HEK293 (cell line): Measurements from ENCODE around the gene YWHAG.
"Not testable (repeated sequence)": the region's sequence is repeated elsewhere in the genome, so short reads cannot be mapped to it uniquely, and the experiment has no call there.

Experiments used
- CTCF ChIA-PET: fragments of 350-600 bp; formaldehyde crosslinking; extraction: SDS; loops from one replicate; lab custom pipeline; 2021; ENCODE audit warnings: antibody characterized with exemption; lab: Yijun Ruan, JAX
- POLR2A ChIA-PET: fragments of 300-600 bp; formaldehyde crosslinking; extraction: SDS; loops from one replicate; lab custom pipeline; 2020; ENCODE audit warnings: antibody characterized with exemption, inconsistent platforms; lab: Yijun Ruan, JAX
- H3K27ac ChIP-seq: fragments of 200-500 bp; sonication (Bioruptor generic); 2 replicates; pipeline ENCODE4 v1.5.1; 2014; ENCODE audit warnings: low read depth, low read length, control low read depth, inconsistent platforms; ENCODE audit errors: extremely low read depth
- H3K36me3 ChIP-seq, 2 experiments: fragments of 200-500 bp in 1 of 2; sonication (Bioruptor generic) in 1 of 2; 1 replicate in 1 of 2; 2 replicates in 1 of 2; pipeline ENCODE4 v1.5.1; 2014 to 2017; ENCODE audit warnings: inconsistent platforms in 2 of 2, low read length in 2 of 2; ENCODE audit not compliant: control insufficient read depth in 2 of 2, insufficient read depth in 1 of 2
- H3K4me1 ChIP-seq: fragments of 200-500 bp; sonication (Bioruptor generic); 2 replicates; pipeline ENCODE4 v1.5.1; 2014; ENCODE audit warnings: mild to moderate bottlenecking, low read length, inconsistent platforms; ENCODE audit not compliant: control insufficient read depth, insufficient read depth
- H3K4me3 ChIP-seq: 2 replicates; pipeline ENCODE4 v1.5.1; 2011; ENCODE audit warnings: low read depth, mild to moderate bottlenecking, control low read depth, low read length, moderate library complexity
- H3K9me3 ChIP-seq: fragments of 200-500 bp; sonication (Bioruptor generic); 2 replicates; pipeline ENCODE4 v1.5.1; 2014; ENCODE audit warnings: low read depth, low read length, inconsistent platforms; ENCODE audit not compliant: control insufficient read depth, insufficient read depth
- ZFP69B ChIP-seq: fragments of 450-650 bp; formaldehyde crosslinking; IDR thresholded peaks from 2 replicates; pipeline ENCODE4 v1.5.1; 2016; ENCODE audit warnings: missing biosample characterization, missing genetic modification characterization
- ZNF121 ChIP-seq: fragments of 450-650 bp; formaldehyde crosslinking; IDR thresholded peaks from 2 replicates; pipeline ENCODE4 v1.5.1; 2016; ENCODE audit warnings: missing biosample characterization, missing genetic modification characterization
- ZNF514 ChIP-seq: fragments of 450-650 bp; formaldehyde crosslinking; IDR thresholded peaks from 2 replicates; pipeline ENCODE4 v1.5.1; 2016; ENCODE audit warnings: missing biosample characterization, missing genetic modification characterization
- ZNF660 ChIP-seq: fragments of 450-650 bp; IDR thresholded peaks from 2 replicates; pipeline ENCODE4 v1.5.1; 2018; ENCODE audit warnings: missing biosample characterization, mild to moderate bottlenecking, missing genetic modification characterization
- ZNF664 ChIP-seq: fragments of 450-650 bp; formaldehyde crosslinking; IDR thresholded peaks from 2 replicates; pipeline ENCODE4 v1.5.1; 2016; ENCODE audit warnings: missing biosample characterization, missing genetic modification characterization
- TF ChIP-seq, protein P1 (sequence below): fragments of 450-650 bp; IDR thresholded peaks from 2 replicates; pipeline ENCODE4 v1.5.1; 2018; ENCODE audit warnings: missing biosample characterization, mild to moderate bottlenecking, missing genetic modification characterization
- TF ChIP-seq, protein P2 (sequence below): fragments of 450-650 bp; formaldehyde crosslinking; conservative IDR thresholded peaks from 2 replicates; pipeline ENCODE4 v1.5.1; 2016; ENCODE audit warnings: low read depth, missing biosample characterization, missing genetic modification characterization
- TF ChIP-seq, protein P3 (sequence below): fragments of 450-650 bp; formaldehyde crosslinking; IDR thresholded peaks from 2 replicates; pipeline ENCODE4 v1.5.1; 2017; ENCODE audit warnings: missing biosample characterization, missing genetic modification characterization
- TF ChIP-seq, protein P4 (sequence below): fragments of 450-650 bp; formaldehyde crosslinking; IDR thresholded peaks from 2 replicates; pipeline ENCODE4 v1.5.1; 2016; ENCODE audit warnings: missing biosample characterization, missing genetic modification characterization
- TF ChIP-seq, protein P5 (sequence below): fragments of 450-650 bp; formaldehyde crosslinking; IDR thresholded peaks from 2 replicates; pipeline ENCODE4 v1.5.0; 2017; ENCODE audit warnings: missing biosample characterization, missing genetic modification characterization, borderline replicate concordance

Gene YWHAG

DNA sequence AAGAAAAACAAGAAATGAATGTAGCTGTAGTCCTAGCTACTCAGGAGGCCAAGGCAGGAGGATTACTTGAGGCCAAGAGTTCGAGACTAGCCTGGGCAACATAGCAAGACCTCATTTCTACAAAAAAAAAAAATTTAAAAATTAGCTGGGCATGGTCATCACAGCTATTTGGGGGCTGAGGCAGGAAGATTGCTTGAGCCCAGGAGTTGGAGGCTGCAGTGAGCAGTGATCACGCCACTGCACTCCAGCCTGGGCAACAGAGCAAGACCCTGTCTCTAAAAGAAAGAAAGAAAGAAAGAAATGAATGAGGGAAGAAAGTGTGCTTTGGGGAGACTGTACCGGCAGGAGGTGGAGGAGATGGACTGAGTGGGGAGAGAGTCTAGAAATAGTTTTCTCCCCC lies 5.0 kb upstream of the YWHAG start:
- H3K36me3 ChIP-seq, H3K9me3 ChIP-seq, H3K4me1 ChIP-seq, H3K4me3 ChIP-seq, H3K27ac ChIP-seq: not testable (repeated sequence)
- CTCF ChIA-PET = interaction anchor here (0.5 kb wide), 1 partner anchor 1513 kb away, joined by 5 read pairs; no protein-coding TSS in a partner anchor
- TF ChIP-seq ZNF121 = peak; percentile 89
- POLR2A ChIA-PET = interaction anchor here (1.3 kb wide), 2 partner anchors 10 to 13 kb away, joined by 3 to 12 read pairs; no protein-coding TSS in a partner anchor

DNA sequence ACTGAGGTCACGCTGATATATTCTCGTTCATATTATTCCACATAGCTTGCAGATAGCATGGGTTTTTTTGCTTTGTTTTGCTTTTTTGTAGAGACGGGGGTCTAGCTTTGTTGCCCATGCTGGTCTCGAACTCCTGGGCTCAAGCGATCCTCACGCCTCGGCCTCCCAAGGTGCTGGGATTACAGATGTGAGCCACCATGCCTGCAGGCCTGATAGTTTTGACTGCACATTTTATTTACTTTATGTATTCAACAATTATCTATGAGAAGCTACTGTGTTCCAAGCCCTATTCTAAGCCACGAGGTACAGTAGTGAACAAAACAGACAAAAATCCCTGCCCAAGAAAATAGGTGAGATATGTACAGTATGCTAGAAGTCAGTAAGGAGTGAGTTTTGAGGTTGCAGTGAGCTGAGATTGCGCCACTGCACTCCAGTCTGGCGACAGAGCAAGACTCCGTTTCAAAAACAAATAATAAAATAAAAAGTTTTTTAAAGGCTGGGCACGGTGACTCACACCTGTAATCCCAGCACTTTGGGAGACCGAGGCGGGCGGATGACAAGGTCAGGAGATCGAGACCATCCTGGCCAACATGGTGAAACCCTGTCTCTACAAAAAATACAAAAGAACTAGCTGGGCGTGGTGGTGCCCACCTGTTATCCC lies 1.3 kb upstream of the YWHAG start:
- POLR2A ChIA-PET = interaction anchor here (0.6 to 1.8 kb wide), 5 partner anchors 8 to 68 kb away, joined by 3 to 6 read pairs (median 4); partner anchors contain the start of gene ZP3
- TF ChIP-seq ZNF660 (no peak), ZNF514 (tag by site-specific recombination) (no peak), ZNF664 (tag by site-specific recombination) (no peak), ZFP69B (tag by site-specific recombination) (no peak)
- TF ChIP-seq, protein P1, sequence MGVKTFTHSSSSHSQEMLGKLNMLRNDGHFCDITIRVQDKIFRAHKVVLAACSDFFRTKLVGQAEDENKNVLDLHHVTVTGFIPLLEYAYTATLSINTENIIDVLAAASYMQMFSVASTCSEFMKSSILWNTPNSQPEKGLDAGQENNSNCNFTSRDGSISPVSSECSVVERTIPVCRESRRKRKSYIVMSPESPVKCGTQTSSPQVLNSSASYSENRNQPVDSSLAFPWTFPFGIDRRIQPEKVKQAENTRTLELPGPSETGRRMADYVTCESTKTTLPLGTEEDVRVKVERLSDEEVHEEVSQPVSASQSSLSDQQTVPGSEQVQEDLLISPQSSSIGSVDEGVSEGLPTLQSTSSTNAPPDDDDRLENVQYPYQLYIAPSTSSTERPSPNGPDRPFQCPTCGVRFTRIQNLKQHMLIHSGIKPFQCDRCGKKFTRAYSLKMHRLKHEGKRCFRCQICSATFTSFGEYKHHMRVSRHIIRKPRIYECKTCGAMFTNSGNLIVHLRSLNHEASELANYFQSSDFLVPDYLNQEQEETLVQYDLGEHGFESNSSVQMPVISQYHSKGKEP (tag by site-specific recombination) = no peak
- TF ChIP-seq, protein P2, sequence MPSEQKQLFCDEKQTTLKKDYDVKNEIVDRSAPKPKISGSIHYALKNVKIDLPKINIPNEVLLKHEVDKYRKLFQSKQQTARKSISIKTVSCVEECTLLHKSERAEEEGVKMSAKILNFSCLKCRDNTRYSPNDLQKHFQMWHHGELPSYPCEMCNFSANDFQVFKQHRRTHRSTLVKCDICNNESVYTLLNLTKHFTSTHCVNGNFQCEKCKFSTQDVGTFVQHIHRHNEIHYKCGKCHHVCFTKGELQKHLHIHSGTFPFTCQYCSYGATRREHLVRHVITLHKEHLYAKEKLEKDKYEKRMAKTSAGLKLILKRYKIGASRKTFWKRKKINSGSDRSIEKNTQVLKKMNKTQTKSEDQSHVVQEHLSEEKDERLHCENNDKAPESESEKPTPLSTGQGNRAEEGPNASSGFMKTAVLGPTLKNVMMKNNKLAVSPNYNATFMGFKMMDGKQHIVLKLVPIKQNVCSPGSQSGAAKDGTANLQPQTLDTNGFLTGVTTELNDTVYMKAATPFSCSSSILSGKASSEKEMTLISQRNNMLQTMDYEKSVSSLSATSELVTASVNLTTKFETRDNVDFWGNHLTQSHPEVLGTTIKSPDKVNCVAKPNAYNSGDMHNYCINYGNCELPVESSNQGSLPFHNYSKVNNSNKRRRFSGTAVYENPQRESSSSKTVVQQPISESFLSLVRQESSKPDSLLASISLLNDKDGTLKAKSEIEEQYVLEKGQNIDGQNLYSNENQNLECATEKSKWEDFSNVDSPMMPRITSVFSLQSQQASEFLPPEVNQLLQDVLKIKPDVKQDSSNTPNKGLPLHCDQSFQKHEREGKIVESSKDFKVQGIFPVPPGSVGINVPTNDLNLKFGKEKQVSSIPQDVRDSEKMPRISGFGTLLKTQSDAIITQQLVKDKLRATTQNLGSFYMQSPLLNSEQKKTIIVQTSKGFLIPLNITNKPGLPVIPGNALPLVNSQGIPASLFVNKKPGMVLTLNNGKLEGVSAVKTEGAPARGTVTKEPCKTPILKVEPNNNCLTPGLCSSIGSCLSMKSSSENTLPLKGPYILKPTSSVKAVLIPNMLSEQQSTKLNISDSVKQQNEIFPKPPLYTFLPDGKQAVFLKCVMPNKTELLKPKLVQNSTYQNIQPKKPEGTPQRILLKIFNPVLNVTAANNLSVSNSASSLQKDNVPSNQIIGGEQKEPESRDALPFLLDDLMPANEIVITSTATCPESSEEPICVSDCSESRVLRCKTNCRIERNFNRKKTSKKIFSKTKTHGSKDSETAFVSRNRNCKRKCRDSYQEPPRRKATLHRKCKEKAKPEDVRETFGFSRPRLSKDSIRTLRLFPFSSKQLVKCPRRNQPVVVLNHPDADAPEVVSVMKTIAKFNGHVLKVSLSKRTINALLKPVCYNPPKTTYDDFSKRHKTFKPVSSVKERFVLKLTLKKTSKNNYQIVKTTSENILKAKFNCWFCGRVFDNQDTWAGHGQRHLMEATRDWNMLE = no peak
- TF ChIP-seq, protein P3, sequence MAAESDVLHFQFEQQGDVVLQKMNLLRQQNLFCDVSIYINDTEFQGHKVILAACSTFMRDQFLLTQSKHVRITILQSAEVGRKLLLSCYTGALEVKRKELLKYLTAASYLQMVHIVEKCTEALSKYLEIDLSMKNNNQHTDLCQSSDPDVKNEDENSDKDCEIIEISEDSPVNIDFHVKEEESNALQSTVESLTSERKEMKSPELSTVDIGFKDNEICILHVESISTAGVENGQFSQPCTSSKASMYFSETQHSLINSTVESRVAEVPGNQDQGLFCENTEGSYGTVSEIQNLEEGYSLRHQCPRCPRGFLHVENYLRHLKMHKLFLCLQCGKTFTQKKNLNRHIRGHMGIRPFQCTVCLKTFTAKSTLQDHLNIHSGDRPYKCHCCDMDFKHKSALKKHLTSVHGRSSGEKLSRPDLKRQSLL (tag by site-specific recombination) = no peak
- TF ChIP-seq, protein P4, sequence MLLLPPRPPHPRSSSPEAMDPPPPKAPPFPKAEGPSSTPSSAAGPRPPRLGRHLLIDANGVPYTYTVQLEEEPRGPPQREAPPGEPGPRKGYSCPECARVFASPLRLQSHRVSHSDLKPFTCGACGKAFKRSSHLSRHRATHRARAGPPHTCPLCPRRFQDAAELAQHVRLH (tag by site-specific recombination) = no peak
- TF ChIP-seq, protein P5, sequence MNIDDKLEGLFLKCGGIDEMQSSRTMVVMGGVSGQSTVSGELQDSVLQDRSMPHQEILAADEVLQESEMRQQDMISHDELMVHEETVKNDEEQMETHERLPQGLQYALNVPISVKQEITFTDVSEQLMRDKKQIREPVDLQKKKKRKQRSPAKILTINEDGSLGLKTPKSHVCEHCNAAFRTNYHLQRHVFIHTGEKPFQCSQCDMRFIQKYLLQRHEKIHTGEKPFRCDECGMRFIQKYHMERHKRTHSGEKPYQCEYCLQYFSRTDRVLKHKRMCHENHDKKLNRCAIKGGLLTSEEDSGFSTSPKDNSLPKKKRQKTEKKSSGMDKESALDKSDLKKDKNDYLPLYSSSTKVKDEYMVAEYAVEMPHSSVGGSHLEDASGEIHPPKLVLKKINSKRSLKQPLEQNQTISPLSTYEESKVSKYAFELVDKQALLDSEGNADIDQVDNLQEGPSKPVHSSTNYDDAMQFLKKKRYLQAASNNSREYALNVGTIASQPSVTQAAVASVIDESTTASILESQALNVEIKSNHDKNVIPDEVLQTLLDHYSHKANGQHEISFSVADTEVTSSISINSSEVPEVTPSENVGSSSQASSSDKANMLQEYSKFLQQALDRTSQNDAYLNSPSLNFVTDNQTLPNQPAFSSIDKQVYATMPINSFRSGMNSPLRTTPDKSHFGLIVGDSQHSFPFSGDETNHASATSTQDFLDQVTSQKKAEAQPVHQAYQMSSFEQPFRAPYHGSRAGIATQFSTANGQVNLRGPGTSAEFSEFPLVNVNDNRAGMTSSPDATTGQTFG (tag by site-specific recombination) = no peak
- TF ChIP-seq, all 188 proteins: peak for 0
- CTCF ChIA-PET = interaction anchor here (0.6 to 1.4 kb wide), 5 partner anchors 12 to 65 kb away, joined by 3 to 9 read pairs (median 5); partner anchors contain the start of gene ZP3
- peaks cover 8% of the 10 kb centered on the region for H3K4me1 ChIP-seq
- peak overlapping the region; percentile 85; the same call in 1 of the 2 replicates for H3K27ac ChIP-seq
- H3K4me3 ChIP-seq = no peak overlapping the region
- no peaks in the 10 kb centered on the region for H3K9me3 ChIP-seq
- H3K36me3 ChIP-seq = peaks cover 0 to 19% of the 10 kb centered on the region in 2 experiments; a peak in 2 of 3 replicates
